Measurements from ENCODE around the gene PDSS2.

Gene PDSS2

DNA sequence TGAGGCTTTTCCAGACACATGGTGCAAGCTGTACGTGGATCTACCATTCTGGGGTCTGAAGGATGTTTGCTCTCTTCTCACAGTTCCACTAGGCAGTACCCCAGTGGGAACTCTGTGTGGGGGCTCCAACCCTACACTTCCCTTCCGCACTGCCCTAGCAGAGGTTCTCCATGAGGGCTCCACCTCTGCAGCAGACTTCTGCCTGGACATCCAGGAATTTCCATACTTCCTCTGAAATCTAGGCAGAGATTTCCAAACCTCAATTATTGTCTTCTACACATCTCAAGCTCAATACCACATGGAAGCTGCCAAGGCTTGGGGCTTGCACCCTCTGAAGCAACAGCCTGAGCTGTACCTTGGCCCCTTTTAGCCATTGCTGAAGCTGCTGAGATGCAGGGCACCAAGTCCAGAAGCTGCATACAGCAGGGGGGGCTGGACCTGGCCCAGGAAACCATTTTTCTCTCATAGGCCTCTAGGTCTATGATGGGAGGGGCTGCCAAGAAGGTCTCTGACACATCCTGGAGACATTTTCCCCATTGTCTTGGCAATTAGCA lies 11.6 kb downstream of the PDSS2 start:
- H3K36me3 ChIP-seq: peaks cover 31 to 65% (median 54%) of the 10 kb centered on the region in 11 experiments; a peak in 20 of 22 replicates
- no peak for TF ChIP-seq Cebpa-rat (IDR thresholded peaks at IDR 0.05)
- H3K27ac ChIP-seq: no peak overlapping the region
- no peaks in the 10 kb centered on the region for H4K20me1 ChIP-seq
- H3K27me3 ChIP-seq: no peaks in the 10 kb centered on the region
- H3K4me2 ChIP-seq: no peak overlapping the region
- H3K9ac ChIP-seq: no peak overlapping the region
- H3K9me3 ChIP-seq (replicated peaks in 1 of 11): peaks cover 60 to 77% (median 67%) of the 10 kb centered on the region in 11 experiments
- H3K4me3 ChIP-seq: peak overlapping the region in 6 of 10 experiments; percentile 1 to 31 (median 18); a peak in 7 of 20 replicates
- H3K4me1 ChIP-seq: no peaks in the 10 kb centered on the region

DNA sequence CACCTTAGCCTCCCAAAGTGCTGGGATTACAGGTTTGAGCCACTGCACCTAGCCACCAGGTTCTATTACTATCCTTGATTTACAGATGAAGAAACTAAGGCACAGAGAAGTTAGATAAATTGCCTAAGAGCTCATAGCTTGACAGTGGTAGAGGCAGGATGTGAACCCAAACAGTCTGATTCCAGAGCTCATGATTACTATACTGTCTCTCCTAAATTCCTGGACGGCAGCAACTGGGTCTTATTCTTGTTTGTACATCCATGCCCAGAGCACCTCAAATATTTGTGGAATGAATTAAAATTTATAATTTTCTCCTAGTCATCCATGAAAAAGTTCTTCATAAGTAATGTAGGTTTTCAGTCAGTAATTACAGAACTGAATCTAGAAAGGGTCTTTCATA lies 15.1 kb downstream of the PDSS2 start:
- Histone ChIP-seq H3K27me3 (no peaks in the 10 kb centered on the region), H3K9ac (no peak overlapping the region), H3K9me3 (replicated peaks in 1 of 11) (peaks cover 41 to 49% (median 43%) of the 10 kb centered on the region in 11 experiments), H3K36me3 (peaks cover 14 to 53% (median 39%) of the 10 kb centered on the region in 11 experiments; a peak in 20 of 22 replicates), H3K4me3 (no peak overlapping the region), H3K4me2 (no peak overlapping the region), H4K20me1 (no peaks in the 10 kb centered on the region), H3K4me1 (no peaks in the 10 kb centered on the region), H3K27ac (no peak overlapping the region)
- TF ChIP-seq Cebpa-rat (IDR thresholded peaks at IDR 0.05): no peak

GRCh38 chr6:107443608-107444267 lies 15.6 kb downstream of the PDSS2 start:
- H3K27me3 ChIP-seq: no peaks in the 10 kb centered on the region
- H3K36me3 ChIP-seq: peaks cover 14 to 52% (median 33%) of the 10 kb centered on the region in 11 experiments; a peak in 20 of 22 replicates
- H3K4me3 ChIP-seq: no peak overlapping the region
- H4K20me1 ChIP-seq: no peaks in the 10 kb centered on the region
- H3K27ac ChIP-seq: no peak overlapping the region
- H3K4me1 ChIP-seq: no peaks in the 10 kb centered on the region
- H3K9me3 ChIP-seq (replicated peaks in 1 of 11): peaks cover 36 to 44% (median 37%) of the 10 kb centered on the region in 11 experiments
- no peak for TF ChIP-seq Cebpa-rat (IDR thresholded peaks at IDR 0.05)
- no peak overlapping the region for H3K4me2 ChIP-seq
- H3K9ac ChIP-seq: no peak overlapping the region

- H3K36me3 ChIP-seq: peaks cover 9 to 46% (median 32%) of the 10 kb centered on the region in 11 experiments; a peak in 20 of 22 replicates
- no peaks in the 10 kb centered on the region for H3K4me1 ChIP-seq
- H3K27ac ChIP-seq: no peak overlapping the region
- H3K4me2 ChIP-seq: no peak overlapping the region
- TF ChIP-seq Cebpa-rat (IDR thresholded peaks at IDR 0.05): no peak
- H3K9ac ChIP-seq: no peak overlapping the region
- H3K27me3 ChIP-seq: no peaks in the 10 kb centered on the region
- H4K20me1 ChIP-seq: no peaks in the 10 kb centered on the region
- H3K9me3 ChIP-seq (replicated peaks in 1 of 11): peaks cover 29 to 37% (median 31%) of the 10 kb centered on the region in 11 experiments
- H3K4me3 ChIP-seq: no peak overlapping the region
These were observed 16.3 kb downstream of the PDSS2 start for GRCh38 chr6:107442938-107443607.

DNA sequence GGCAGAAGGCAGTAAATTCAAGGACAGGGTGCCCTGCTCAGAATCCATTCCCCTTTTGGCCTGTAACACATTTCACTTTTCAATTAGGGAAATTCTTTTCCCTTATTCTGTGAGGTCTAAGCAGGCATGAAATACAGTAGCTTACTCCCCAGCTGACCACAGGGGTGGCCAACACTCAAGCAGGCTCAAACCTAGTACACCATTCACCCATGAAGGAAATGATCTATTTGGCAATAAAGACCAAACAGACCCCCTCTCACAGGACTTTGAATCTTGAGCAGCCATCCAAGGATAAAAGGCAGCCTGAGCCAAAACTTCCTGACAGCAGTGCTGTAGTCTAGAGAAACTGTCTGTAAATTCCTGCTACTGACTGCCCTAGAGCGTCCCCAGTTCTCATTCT lies 17.7 kb downstream of the PDSS2 start:
- peaks cover 0 to 6% (median 0%) of the 10 kb centered on the region in 11 experiments; a peak in 1 of 22 replicates for H4K20me1 ChIP-seq
- no peak overlapping the region for H3K4me3 ChIP-seq
- no peaks in the 10 kb centered on the region for H3K4me1 ChIP-seq
- peaks cover 15 to 24% (median 17%) of the 10 kb centered on the region in 11 experiments for H3K9me3 ChIP-seq (replicated peaks in 1 of 11)
- no peak overlapping the region for H3K4me2 ChIP-seq
- H3K27ac ChIP-seq: no peak overlapping the region
- no peak overlapping the region for H3K9ac ChIP-seq
- no peak for TF ChIP-seq Cebpa-rat (IDR thresholded peaks at IDR 0.05)
- H3K27me3 ChIP-seq: no peaks in the 10 kb centered on the region
- H3K36me3 ChIP-seq: peaks cover 4 to 32% (median 20%) of the 10 kb centered on the region in 11 experiments; a peak in 17 of 22 replicates

GRCh38 chr6:107440936-107441335 lies 18.4 kb downstream of the PDSS2 start:
- peaks cover 8 to 16% (median 9%) of the 10 kb centered on the region in 11 experiments for H3K9me3 ChIP-seq (replicated peaks in 1 of 11)
- no peak overlapping the region for H3K4me2 ChIP-seq
- peaks cover 0 to 24% (median 15%) of the 10 kb centered on the region in 11 experiments; a peak in 12 of 22 replicates for H3K36me3 ChIP-seq
- H3K4me1 ChIP-seq: no peaks in the 10 kb centered on the region
- H3K27ac ChIP-seq: no peak overlapping the region
- H3K9ac ChIP-seq: no peak overlapping the region
- no peaks in the 10 kb centered on the region for H3K27me3 ChIP-seq
- peaks cover 0 to 6% (median 0%) of the 10 kb centered on the region in 11 experiments; a peak in 1 of 22 replicates for H4K20me1 ChIP-seq
- H3K4me3 ChIP-seq: no peak overlapping the region
- no peak for TF ChIP-seq Cebpa-rat (IDR thresholded peaks at IDR 0.05)

GRCh38 chr6:107439406-107439805 lies 20.0 kb downstream of the PDSS2 start:
- Histone ChIP-seq H3K4me2 (no peak overlapping the region), H4K20me1 (peaks cover 0 to 6% (median 0%) of the 10 kb centered on the region in 11 experiments; a peak in 1 of 22 replicates), H3K9me3 (replicated peaks in 1 of 11) (peaks cover 0 to 5% (median 0%) of the 10 kb centered on the region in 11 experiments; a peak in 4 of 22 replicates), H3K27ac (no peak overlapping the region), H3K27me3 (no peaks in the 10 kb centered on the region), H3K9ac (no peak overlapping the region), H3K4me3 (no peak overlapping the region), H3K36me3 (peaks cover 0 to 16% (median 6%) of the 10 kb centered on the region in 11 experiments; a peak in 7 of 22 replicates), H3K4me1 (no peaks in the 10 kb centered on the region)
- no peak for TF ChIP-seq Cebpa-rat (IDR thresholded peaks at IDR 0.05)

GRCh38 chr6:107437691-107438090 lies 21.7 kb downstream of the PDSS2 start:
- Histone ChIP-seq H3K4me1 (no peaks in the 10 kb centered on the region), H3K9me3 (replicated peaks in 1 of 11) (peaks cover 0 to 18% (median 9%) of the 10 kb centered on the region in 11 experiments; a peak in 13 of 22 replicates), H3K27me3 (no peaks in the 10 kb centered on the region), H3K4me3 (no peak overlapping the region), H3K4me2 (no peak overlapping the region), H3K27ac (no peak overlapping the region), H4K20me1 (peaks cover 0 to 6% (median 0%) of the 10 kb centered on the region in 11 experiments; a peak in 1 of 22 replicates), H3K9ac (no peak overlapping the region), H3K36me3 (peaks cover 0 to 16% (median 7%) of the 10 kb centered on the region in 11 experiments; a peak in 5 of 22 replicates)
- no peak for TF ChIP-seq Cebpa-rat (IDR thresholded peaks at IDR 0.05)

- H4K20me1 ChIP-seq: peaks cover 0 to 6% (median 0%) of the 10 kb centered on the region in 11 experiments; a peak in 1 of 22 replicates
- no peaks in the 10 kb centered on the region for H3K27me3 ChIP-seq
- no peak overlapping the region for H3K27ac ChIP-seq
- no peak for TF ChIP-seq Cebpa-rat (IDR thresholded peaks at IDR 0.05)
- H3K4me1 ChIP-seq: no peaks in the 10 kb centered on the region
- no peak overlapping the region for H3K4me2 ChIP-seq
- no peak overlapping the region for H3K4me3 ChIP-seq
- H3K36me3 ChIP-seq: peaks cover 0 to 16% (median 7%) of the 10 kb centered on the region in 11 experiments; a peak in 5 of 22 replicates
- peaks cover 0 to 18% (median 9%) of the 10 kb centered on the region in 11 experiments; a peak in 13 of 22 replicates for H3K9me3 ChIP-seq (replicated peaks in 1 of 11)
- H3K9ac ChIP-seq: no peak overlapping the region
These were observed 22.5 kb downstream of the PDSS2 start for GRCh38 chr6:107436881-107437280.
